DOHH2 (cell line): ENCODE results near the gene SH3PXD2A.

Experiments used
- H3F3A ChIP-seq: fragments of 200-600 bp; sonication (generic), shearing (Covaris generic); 2 replicates; pipeline ENCODE4 v1.6.0; 2016; ENCODE audit warnings: antibody characterized with exemption, mild to moderate bottlenecking; ENCODE audit not compliant: control insufficient read depth, insufficient read depth
- H3K27ac ChIP-seq: fragments of 200-600 bp; sonication (generic); 2 replicates; pipeline ENCODE4 v1.5.1; 2014; ENCODE audit warnings: low read depth, mild to moderate bottlenecking, low read length, moderate library complexity
- H3K27me3 ChIP-seq: fragments of 200-600 bp; sonication (generic); 2 replicates; pipeline ENCODE4 v1.6.1; 2014; ENCODE audit warnings: mild to moderate bottlenecking, low read length, mixed read lengths; ENCODE audit not compliant: control insufficient read depth
- H3K36me3 ChIP-seq: fragments of 200-600 bp; sonication (generic); 2 replicates; pipeline ENCODE4 v1.6.1; 2014; ENCODE audit warnings: mild to moderate bottlenecking, low read length, moderate library complexity, mixed read lengths; ENCODE audit not compliant: control insufficient read depth
- H3K4me1 ChIP-seq: fragments of 200-600 bp; sonication (generic); 2 replicates; pipeline ENCODE4 v1.6.1; 2014; ENCODE audit warnings: mild to moderate bottlenecking, low read length, mixed read lengths; ENCODE audit not compliant: control insufficient read depth
- H3K4me2 ChIP-seq: fragments of 200-600 bp; sonication (generic); 2 replicates; pipeline ENCODE4 v1.6.0; 2014; ENCODE audit warnings: mild to moderate bottlenecking, low read length, moderate library complexity
- H3K4me3 ChIP-seq: fragments of 200-600 bp; sonication (generic); 2 replicates; pipeline ENCODE4 v1.5.1; 2014; ENCODE audit warnings: mild to moderate bottlenecking, low read length, mixed read lengths
- H3K79me2 ChIP-seq: fragments of 200-600 bp; sonication (generic); 2 replicates; pipeline ENCODE4 v1.6.1; 2014; ENCODE audit warnings: mild to moderate bottlenecking, low read length, mixed read lengths; ENCODE audit not compliant: control insufficient read depth
- H3K9me2 ChIP-seq: fragments of 200-600 bp; sonication (generic); replicated peaks from 2 replicates; pipeline ENCODE4 v1.6.1; 2014; ENCODE audit warnings: mild to moderate bottlenecking, low read length, mixed read lengths; ENCODE audit not compliant: control insufficient read depth
- H3K9me3 ChIP-seq: fragments of 200-600 bp; sonication (generic); 2 replicates; pipeline ENCODE4 v1.6.1; 2014; ENCODE audit warnings: antibody characterized with exemption, low read length, mixed read lengths; ENCODE audit not compliant: control insufficient read depth, insufficient read depth
- H4K20me1 ChIP-seq: fragments of 200-600 bp; sonication (generic); 2 replicates; pipeline ENCODE4 v1.6.0; 2014; ENCODE audit warnings: low read depth, mild to moderate bottlenecking, antibody characterized with exemption, low read length, moderate library complexity; ENCODE audit not compliant: control insufficient read depth, insufficient read depth
- EZH2phosphoT487 ChIP-seq: fragments of 200-600 bp; sonication (generic); IDR thresholded peaks from 2 replicates; pipeline ENCODE4 v1.6.1; 2017; ENCODE audit warnings: borderline replicate concordance, mild to moderate bottlenecking, antibody characterized with exemption, low read length, moderate library complexity, mixed read lengths
- TF ChIP-seq, protein P1 (sequence below): fragments of 200-600 bp; sonication (generic); IDR thresholded peaks from one replicate; pipeline ENCODE4 v1.5.1; 2014; ENCODE audit warnings: antibody characterized with exemption, mild to moderate bottlenecking, low read depth, low read length; ENCODE audit not compliant: poor library complexity, severe bottlenecking

Gene SH3PXD2A

DNA sequence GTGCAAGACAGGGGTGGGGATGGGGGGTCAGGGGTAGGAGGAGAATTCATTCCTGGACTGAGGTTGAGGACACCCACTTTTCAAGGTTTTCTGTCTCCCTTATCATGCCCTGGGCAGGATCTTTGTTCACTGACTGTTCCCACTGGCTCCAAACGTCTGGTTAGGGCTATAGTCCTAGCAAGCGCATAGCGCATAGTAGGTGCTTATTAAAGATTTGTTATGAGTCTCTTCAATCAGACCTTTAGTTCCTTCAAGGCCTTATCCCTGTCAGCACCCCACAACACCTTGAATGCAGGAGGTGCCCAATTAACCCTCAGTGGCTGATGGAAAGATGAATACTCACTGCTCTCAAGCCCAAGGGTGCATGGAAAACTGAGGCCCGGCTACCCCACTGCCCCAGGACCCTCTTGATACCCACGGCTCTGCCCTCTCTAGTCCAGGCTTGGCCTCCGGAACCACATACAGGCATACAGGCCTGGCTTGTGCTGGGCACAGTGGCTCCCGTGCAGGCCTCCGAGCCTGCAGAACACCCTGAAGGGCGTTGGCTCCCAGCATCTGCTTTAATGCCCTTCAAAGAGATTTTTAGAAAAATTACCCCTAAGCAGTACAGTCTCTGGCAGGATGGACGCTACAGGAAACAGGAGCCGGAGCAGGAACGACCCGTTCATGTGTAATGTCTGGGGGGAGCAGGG lies 177.7 kb downstream of the SH3PXD2A start:
- TF ChIP-seq EZH2phosphoT487: no peak
- TF ChIP-seq, protein P1, sequence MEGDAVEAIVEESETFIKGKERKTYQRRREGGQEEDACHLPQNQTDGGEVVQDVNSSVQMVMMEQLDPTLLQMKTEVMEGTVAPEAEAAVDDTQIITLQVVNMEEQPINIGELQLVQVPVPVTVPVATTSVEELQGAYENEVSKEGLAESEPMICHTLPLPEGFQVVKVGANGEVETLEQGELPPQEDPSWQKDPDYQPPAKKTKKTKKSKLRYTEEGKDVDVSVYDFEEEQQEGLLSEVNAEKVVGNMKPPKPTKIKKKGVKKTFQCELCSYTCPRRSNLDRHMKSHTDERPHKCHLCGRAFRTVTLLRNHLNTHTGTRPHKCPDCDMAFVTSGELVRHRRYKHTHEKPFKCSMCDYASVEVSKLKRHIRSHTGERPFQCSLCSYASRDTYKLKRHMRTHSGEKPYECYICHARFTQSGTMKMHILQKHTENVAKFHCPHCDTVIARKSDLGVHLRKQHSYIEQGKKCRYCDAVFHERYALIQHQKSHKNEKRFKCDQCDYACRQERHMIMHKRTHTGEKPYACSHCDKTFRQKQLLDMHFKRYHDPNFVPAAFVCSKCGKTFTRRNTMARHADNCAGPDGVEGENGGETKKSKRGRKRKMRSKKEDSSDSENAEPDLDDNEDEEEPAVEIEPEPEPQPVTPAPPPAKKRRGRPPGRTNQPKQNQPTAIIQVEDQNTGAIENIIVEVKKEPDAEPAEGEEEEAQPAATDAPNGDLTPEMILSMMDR: no peak
- H3K27ac ChIP-seq: no peak overlapping the region
- H3F3A ChIP-seq: no peaks in the 10 kb centered on the region
- peak overlapping the region; percentile 53 for H3K4me2 ChIP-seq
- H3K79me2 ChIP-seq: no peaks in the 10 kb centered on the region
- H3K4me3 ChIP-seq: peak overlapping the region; percentile 28; the same call in 1 of the 2 replicates
- H3K4me1 ChIP-seq: peaks cover 22% of the 10 kb centered on the region
- no peaks in the 10 kb centered on the region for H3K9me3 ChIP-seq
- H3K9me2 ChIP-seq: no peaks in the 10 kb centered on the region
- H3K36me3 ChIP-seq: no peaks in the 10 kb centered on the region
- H3K27me3 ChIP-seq: no peaks in the 10 kb centered on the region
- H4K20me1 ChIP-seq: no peaks in the 10 kb centered on the region

- Histone ChIP-seq H4K20me1 (no peaks in the 10 kb centered on the region), H3K4me3 (no peak overlapping the region), H3K36me3 (no peaks in the 10 kb centered on the region), H3K9me3 (no peaks in the 10 kb centered on the region), H3K9me2 (no peaks in the 10 kb centered on the region), H3K27me3 (no peaks in the 10 kb centered on the region), H3K27ac (no peak overlapping the region), H3K4me1 (peaks cover 22% of the 10 kb centered on the region), H3K4me2 (no peak overlapping the region), H3K79me2 (no peaks in the 10 kb centered on the region), H3F3A (no peaks in the 10 kb centered on the region)
- TF ChIP-seq, protein P1: no peak
- TF ChIP-seq EZH2phosphoT487: no peak
Measured at GRCh38 chr10:103676851-103677417, 178.4 kb downstream of the SH3PXD2A start.

- H3F3A ChIP-seq: no peaks in the 10 kb centered on the region
- no peak overlapping the region for H3K4me2 ChIP-seq
- no peaks in the 10 kb centered on the region for H3K9me3 ChIP-seq
- no peak overlapping the region for H3K4me3 ChIP-seq
- H3K36me3 ChIP-seq: no peaks in the 10 kb centered on the region
- no peak overlapping the region for H3K27ac ChIP-seq
- H3K27me3 ChIP-seq: no peaks in the 10 kb centered on the region
- no peaks in the 10 kb centered on the region for H3K79me2 ChIP-seq
- H4K20me1 ChIP-seq: no peaks in the 10 kb centered on the region
- TF ChIP-seq, protein P1: no peak
- TF ChIP-seq EZH2phosphoT487: no peak
- H3K9me2 ChIP-seq: no peaks in the 10 kb centered on the region
- H3K4me1 ChIP-seq: peaks cover 22% of the 10 kb centered on the region
Measured at GRCh38 chr10:103676058-103676785, 179.2 kb downstream of the SH3PXD2A start.
